HG02798 (cell line): ENCODE data around the gene CENPM.
"Not testable (repeated sequence)": the region's sequence is repeated elsewhere in the genome, so short reads cannot be mapped to it uniquely, and the experiment has no call there.

Experiments
- ATAC-seq: cut with Tn5 transposase; IDR thresholded peaks from one replicate; pipeline ENCODE4 v1.9.1; 2021; ENCODE audit warnings: mild to moderate bottlenecking; ENCODE audit not compliant: unreplicated experiment, poor library complexity

The CENPM gene

GRCh38 chr22:41968601-41969000, 21.6 kb upstream of the CENPM start:
- ATAC-seq: no peak

- no peak for ATAC-seq
These were observed 19.8 kb upstream of the CENPM start for GRCh38 chr22:41966607-41967240.

GRCh38 chr22:41966225-41966606, 19.3 kb upstream of the CENPM start:
- ATAC-seq: no peak

GRCh38 chr22:41964112-41964491, 17.1 kb upstream of the CENPM start:
- ATAC-seq: no peak

GRCh38 chr22:41963453-41964111, 16.6 kb upstream of the CENPM start:
- no peak for ATAC-seq

- ATAC-seq: peak; percentile 24
These were observed 11.1 kb upstream of the CENPM start for GRCh38 chr22:41957941-41958556.

GRCh38 chr22:41952713-41953112, 5.8 kb upstream of the CENPM start:
- no peak for ATAC-seq

GRCh38 chr22:41951898-41952474, 5.0 kb upstream of the CENPM start, which contains the start of gene SMIM45:
TSS of gene SMIM45 (plus strand) at chr22:41952150.
- ATAC-seq: no peak

GRCh38 chr22:41949297-41949965, 2.5 kb upstream of the CENPM start:
- ATAC-seq: no peak

GRCh38 chr22:41948928-41949296, 2.0 kb upstream of the CENPM start:
- ATAC-seq: not testable (repeated sequence)

- no peak for ATAC-seq
These were observed 1.2 kb upstream of the CENPM start for GRCh38 chr22:41948142-41948541.

GRCh38 chr22:41947424-41948080, 600 bp upstream of the CENPM start:
- ATAC-seq: no peak

GRCh38 chr22:41943661-41944209, 3.2 kb downstream of the CENPM start:
- no peak for ATAC-seq

GRCh38 chr22:41940832-41941765, 5.9 kb downstream of the CENPM start:
- ATAC-seq: peak; percentile 39

- peak; percentile 63 for ATAC-seq
These were observed 6.7 kb downstream of the CENPM start for GRCh38 chr22:41939981-41940831.

- ATAC-seq: no peak
These were observed 10.1 kb downstream of the CENPM start for GRCh38 chr22:41936894-41937169.

- no peak for ATAC-seq
These were observed 11.4 kb downstream of the CENPM start for GRCh38 chr22:41935509-41935908.

GRCh38 chr22:41935015-41935351, 12.0 kb downstream of the CENPM start:
- no peak for ATAC-seq
